SK-N-MC (cell line): ENCODE results near the gene ORM2.

Experiments
- DNase-seq: peaks from one replicate; pipeline ENCODE4 v3.0.0-alpha.2; 2011; ENCODE audit warnings: low read depth, low spot score
- H3K27ac ChIP-seq: fragments of 200-600 bp; sonication (generic); 2 replicates; pipeline ENCODE4 v1.5.1; 2016; ENCODE audit warnings: mixed run types
- H3K36me3 ChIP-seq: fragments of 200-600 bp; sonication (generic); 2 replicates; pipeline ENCODE4 v1.6.1; 2017; ENCODE audit warnings: antibody characterized with exemption, low read length, mixed read lengths; ENCODE audit not compliant: insufficient read depth
- H3K4me3 ChIP-seq: fragments of 200-600 bp; sonication (generic); 2 replicates; pipeline ENCODE4 v1.5.1; 2016
- H3K9ac ChIP-seq: fragments of 200-600 bp; sonication (generic); 2 replicates; pipeline ENCODE4 v1.8.0; 2017; ENCODE audit warnings: mixed run types, mixed read lengths; ENCODE audit not compliant: insufficient read length
- H3K9me3 ChIP-seq: fragments of 200-600 bp; sonication (generic); 2 replicates; pipeline ENCODE4 v1.6.1; 2017; ENCODE audit warnings: low read depth, mild to moderate bottlenecking, antibody characterized with exemption, low read length, moderate library complexity, mixed read lengths
- EZH2 ChIP-seq: fragments of 200-600 bp; sonication (generic); IDR thresholded peaks from one replicate; pipeline ENCODE4 v1.6.1; 2017; ENCODE audit warnings: antibody characterized with exemption
- FOXP2 ChIP-seq: optimal IDR thresholded peaks from 2 replicates; pipeline ENCODE3; 2011; ENCODE audit warnings: mild to moderate bottlenecking, moderate library complexity; ENCODE audit not compliant: insufficient read depth; ENCODE audit errors: extremely low read length, control extremely low read depth
- POLR2AphosphoS5 ChIP-seq: IDR thresholded peaks from 2 replicates; pipeline ENCODE4 v1.6.1; 2012; ENCODE audit warnings: mild to moderate bottlenecking, low read depth, low read length, borderline replicate concordance

The ORM2 gene

DNA sequence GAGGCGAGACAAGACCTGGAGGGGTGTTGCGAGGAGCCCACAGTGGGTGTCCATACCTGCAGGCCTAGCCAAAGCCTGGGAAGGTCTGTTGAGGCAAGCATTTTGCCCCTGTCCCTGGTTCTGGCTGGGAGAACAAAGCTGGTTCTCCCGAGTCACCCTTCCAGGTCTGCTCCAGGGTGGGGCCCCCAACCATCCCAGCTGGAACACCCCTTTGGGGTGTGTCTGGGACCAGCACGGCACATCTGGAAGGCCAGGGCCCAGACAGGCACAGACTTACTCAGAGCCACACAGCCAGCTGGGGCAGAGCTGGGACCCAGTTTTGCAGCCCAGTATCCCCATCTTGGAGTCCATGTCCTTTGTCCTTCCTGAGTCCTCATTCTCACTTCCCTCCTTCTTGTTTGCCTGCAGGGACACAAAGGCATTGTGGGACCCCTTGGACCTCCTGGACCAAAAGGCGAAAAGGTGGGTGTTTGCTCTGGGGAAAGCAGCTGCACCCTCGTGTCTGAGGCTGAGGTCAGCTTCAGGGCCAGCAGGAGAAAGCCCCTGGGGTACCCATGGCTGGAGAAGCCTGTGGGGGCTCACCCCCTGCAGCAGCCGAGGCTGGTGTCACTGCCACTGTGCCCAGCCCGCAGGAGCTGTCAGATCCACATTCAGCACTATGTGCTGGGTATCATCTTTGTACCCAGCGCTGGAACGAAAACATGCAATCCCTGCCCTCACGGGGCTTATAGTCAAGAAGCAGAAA lies 45.2 kb upstream of the ORM2 start:
- DNase-seq = no peak
- no peak for TF ChIP-seq EZH2
- no peak overlapping the region for H3K27ac ChIP-seq

DNA sequence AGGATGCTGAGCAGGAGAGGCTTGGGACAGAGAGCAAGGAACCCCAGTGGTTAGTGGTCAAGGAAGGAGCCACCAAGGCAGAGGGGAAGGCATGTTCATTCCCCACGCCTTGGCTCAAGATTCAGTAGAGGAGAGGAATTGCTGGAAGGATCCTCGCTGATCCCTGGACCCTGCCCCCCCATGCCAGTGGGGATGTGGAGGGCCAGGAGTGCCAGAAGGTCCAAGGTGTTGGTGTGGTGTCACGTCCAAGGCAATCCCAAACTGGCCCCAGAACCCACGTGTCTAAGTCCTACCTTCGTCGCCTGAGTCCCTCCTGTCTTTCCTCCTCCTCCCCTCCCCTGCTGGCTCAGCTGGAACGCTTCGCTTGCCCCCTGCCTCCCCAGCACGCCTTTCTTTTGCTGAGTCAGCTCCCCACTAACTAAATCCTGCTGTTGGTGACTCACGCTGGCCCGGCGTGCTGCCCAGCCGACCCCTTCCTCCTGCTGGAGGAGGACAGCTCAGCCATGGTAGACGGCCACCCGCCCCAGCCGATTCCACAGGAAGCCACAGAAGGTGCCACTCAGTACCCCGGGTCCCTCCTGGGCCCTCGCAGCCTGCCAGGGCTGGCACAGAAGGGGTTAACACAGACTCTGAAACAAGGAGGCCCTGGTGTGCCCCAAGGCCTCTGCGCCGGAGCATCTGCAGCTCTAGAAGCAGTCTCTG lies 44.4 kb upstream of the ORM2 start:
- Histone ChIP-seq H3K36me3 (peaks cover 5% of the 10 kb centered on the region; the same call in 1 of the 2 replicates), H3K27ac (0 out of 2 replicates have a peak overlapping the region, but pooled peaks have one; percentile 49), H3K9me3 (no peaks in the 10 kb centered on the region), H3K9ac (no peak overlapping the region), H3K4me3 (peak overlapping the region; percentile 29; the same call in 1 of the 2 replicates)
- TF ChIP-seq FOXP2 (peak; percentile 38), POLR2AphosphoS5 (no peak)
- DNase-seq = no peak

More for the DNA sequence above, 45.2 kb upstream of the ORM2 start:
- Histone ChIP-seq H3K4me3 (no peak overlapping the region), H3K36me3 (peaks cover 5% of the 10 kb centered on the region; the same call in 1 of the 2 replicates), H3K9me3 (no peaks in the 10 kb centered on the region), H3K9ac (no peak overlapping the region)

DNA sequence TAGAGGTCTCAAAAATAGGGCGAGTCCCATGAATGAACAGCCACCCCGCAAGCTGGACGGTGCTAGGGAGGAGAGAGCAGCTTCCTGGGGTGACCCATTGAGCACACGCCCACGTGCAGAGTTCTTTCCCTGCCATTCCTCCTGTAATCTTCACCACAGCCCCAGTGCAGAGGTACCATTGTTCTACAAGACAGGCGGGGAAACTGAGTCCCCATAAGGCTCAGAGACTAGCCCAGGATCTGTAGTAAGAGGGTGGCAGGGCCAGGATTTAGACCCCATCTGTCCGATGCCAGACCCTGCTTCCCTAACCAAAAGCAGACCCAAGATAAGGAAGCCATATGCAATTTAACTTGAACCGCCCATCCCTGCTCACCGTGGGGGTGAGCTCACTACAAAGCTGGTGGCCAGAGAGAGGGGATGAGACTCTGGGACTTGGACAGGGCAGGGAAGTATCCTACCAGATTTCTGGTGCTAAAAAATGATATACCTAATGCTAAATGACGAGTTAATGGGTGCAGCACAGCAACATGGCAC lies 43.5 kb upstream of the ORM2 start:
- no peak overlapping the region for H3K27ac ChIP-seq
- TF ChIP-seq FOXP2 = no peak
- TF ChIP-seq POLR2AphosphoS5 = no peak
- no peak for TF ChIP-seq EZH2
- DNase-seq = no peak
- H3K9ac ChIP-seq = no peak overlapping the region
- no peak overlapping the region for H3K4me3 ChIP-seq
- peaks cover 5% of the 10 kb centered on the region; the same call in 1 of the 2 replicates for H3K36me3 ChIP-seq
- no peaks in the 10 kb centered on the region for H3K9me3 ChIP-seq

DNA sequence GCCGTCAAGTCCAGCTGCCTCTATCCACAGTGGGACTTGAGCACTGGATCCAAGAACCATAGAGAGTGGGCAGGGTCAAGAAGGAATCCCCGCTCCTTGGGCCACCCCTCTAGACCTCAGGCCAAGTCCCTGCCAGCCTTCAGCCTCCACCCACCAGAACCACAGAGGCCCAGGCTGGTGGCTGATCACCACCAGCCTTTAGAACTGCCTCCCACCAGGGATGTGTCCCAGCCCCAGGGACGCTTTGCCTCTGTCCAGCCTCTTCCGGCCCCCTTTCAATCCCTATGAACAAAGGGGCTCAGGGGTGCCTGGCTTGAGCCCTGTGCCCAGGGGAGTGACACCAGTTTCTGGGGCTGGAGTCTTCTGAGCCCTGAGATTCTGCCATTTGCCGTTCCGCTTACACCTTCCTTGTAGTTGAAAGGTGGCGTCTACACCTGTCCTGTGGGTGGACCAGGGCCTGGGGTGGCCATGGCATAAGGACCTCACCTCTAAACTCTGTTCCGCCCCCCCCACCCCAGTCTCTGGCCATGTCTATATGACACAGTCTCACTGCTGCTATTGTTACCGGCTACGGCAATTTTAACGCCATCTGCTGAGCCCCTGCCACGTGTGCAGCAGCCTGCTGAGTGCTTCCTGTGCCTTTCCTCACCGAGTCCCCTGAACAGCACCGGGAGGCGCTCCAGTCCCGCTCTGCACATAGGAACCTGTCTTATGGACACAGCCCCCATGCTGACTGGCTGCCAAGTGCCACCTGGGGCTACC lies 42.5 kb upstream of the ORM2 start:
- no peak overlapping the region for H3K9ac ChIP-seq
- H3K27ac ChIP-seq = no peak overlapping the region

DNA sequence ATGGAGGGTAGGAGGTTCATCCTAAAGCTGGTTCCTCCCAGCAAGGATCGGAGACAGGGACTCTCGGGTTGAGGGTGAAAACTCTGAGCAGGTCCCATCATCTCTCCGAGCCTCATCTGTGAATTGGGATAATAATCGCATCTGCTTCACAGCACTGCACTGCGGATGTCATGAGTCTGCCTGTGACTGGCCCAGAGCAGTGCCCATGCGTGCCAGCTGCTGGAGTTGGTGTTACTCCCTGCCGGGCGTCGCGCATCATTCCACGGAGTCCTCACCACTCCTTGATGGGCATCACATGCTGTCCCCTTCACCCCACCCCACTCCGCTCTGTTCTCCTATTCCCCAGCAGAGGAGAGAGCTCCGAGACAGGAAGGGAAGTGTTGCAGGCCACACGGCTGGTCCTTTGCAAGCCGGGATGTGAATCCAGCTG lies 41.9 kb upstream of the ORM2 start:
- Histone ChIP-seq H3K27ac (no peak overlapping the region), H3K4me3 (no peak overlapping the region), H3K9ac (no peak overlapping the region), H3K9me3 (no peaks in the 10 kb centered on the region), H3K36me3 (peaks cover 12% of the 10 kb centered on the region)
- no peak for DNase-seq
- no peak for TF ChIP-seq FOXP2
- no peak for TF ChIP-seq POLR2AphosphoS5
- no peak for TF ChIP-seq EZH2

More for the DNA sequence above, 42.5 kb upstream of the ORM2 start:
- no peak for TF ChIP-seq POLR2AphosphoS5
- peaks cover 7% of the 10 kb centered on the region; the same call in 1 of the 2 replicates for H3K36me3 ChIP-seq
- DNase-seq = no peak
- H3K4me3 ChIP-seq = no peak overlapping the region
- H3K9me3 ChIP-seq = no peaks in the 10 kb centered on the region

DNA sequence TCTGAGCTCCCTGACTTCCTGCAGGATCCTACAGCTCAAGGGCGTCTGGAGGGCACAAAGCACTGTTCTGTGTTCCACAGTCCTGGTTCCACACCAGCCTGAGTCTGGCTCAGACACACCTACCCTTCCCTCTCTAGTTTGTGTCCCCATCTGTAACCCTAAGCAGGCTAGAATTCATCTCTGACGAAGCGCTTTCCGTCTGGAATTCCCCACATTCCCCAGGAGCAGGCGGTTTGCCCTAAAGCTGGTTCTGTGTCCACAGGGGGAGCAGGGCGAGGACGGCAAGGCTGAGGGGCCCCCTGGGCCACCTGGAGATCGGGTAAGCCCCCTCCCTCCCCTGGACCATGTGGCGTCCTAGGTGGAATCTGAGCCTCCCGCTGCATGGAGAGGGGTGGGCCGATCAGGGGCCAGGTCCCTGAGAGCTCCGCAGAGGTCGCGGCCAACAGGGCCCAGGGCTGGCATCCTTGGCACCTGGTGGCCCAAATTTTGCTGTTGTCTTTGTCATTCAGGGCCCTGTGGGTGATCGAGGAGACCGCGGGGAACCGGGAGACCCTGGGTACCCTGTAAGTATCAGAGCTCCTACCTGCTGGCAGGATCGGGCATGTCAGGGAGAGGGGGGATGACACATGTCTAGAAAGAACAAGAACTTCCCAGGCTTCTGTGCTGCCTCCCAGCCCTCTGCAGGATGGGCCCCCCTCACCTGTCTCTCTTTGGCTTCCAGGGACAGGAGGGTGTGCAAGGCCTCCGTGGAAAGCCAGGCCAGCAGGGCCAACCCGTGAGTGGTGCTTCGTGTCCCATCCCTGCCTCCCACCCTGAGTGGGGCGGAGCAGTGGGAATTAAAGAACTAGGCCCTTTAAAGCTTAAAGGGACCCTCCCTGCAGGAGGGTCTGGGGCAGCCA lies 41.2 kb upstream of the ORM2 start:
- H3K4me3 ChIP-seq = no peak overlapping the region
- H3K27ac ChIP-seq = no peak overlapping the region
- TF ChIP-seq FOXP2 = no peak
- no peak for TF ChIP-seq POLR2AphosphoS5
- TF ChIP-seq EZH2 = no peak
- no peak overlapping the region for H3K9ac ChIP-seq
- H3K36me3 ChIP-seq = peaks cover 19% of the 10 kb centered on the region
- H3K9me3 ChIP-seq = no peaks in the 10 kb centered on the region
- no peak for DNase-seq

DNA sequence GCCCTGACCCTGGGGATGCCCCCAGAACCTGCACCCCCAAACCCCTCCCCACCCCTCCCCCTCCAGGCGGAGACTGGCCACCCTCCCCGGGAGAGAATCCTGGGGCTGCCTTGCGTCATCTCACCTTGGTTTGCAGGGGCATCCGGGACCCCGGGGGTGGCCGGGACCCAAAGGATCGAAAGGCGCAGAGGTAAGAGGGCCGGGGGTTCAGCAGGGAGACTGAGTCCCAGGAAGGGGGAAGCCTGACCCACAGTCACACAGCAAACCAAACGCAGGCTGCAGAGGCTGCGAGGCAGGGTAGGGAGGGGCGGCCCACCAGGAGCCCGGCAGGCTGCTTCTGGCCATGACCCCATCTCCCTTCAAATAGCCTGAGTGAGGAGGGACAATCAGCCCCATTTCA lies 40.6 kb upstream of the ORM2 start:
- no peak overlapping the region for H3K27ac ChIP-seq
- no peak for DNase-seq
- TF ChIP-seq FOXP2 = no peak
- no peak for TF ChIP-seq POLR2AphosphoS5
- TF ChIP-seq EZH2 = no peak
- peaks cover 22% of the 10 kb centered on the region for H3K36me3 ChIP-seq
- no peaks in the 10 kb centered on the region for H3K9me3 ChIP-seq
- H3K4me3 ChIP-seq = no peak overlapping the region
- H3K9ac ChIP-seq = no peak overlapping the region
